Upper lobe of left lung (tissue), 4 donors: ENCODE data around the gene RMRP.

Experiments used
- EP300 ChIP-seq, 4 donors: sonication (generic); formaldehyde crosslinking; IDR thresholded peaks; one replicate each; pipeline ENCODE4 v1.5.1; 2017; ENCODE audit warnings: antibody characterized with exemption in 4 of 4, control low read depth in 2 of 4
- POLR2A ChIP-seq, 4 donors: fragments of 450-650 bp; IDR thresholded peaks; one replicate each; pipeline ENCODE4 v1.5.1; 2016 to 2017; ENCODE audit warnings: antibody characterized with exemption in 4 of 4, mild to moderate bottlenecking in 2 of 4
- TF ChIP-seq, protein P1 (sequence below), 6 experiments: fragments of 450-650 bp in 4 of 6; fragments of 200-600 bp in 2 of 6; sonication (generic) in 2 of 6; IDR thresholded peaks; one replicate each; pipeline ENCODE4 v1.5.1; 2016 to 2019; ENCODE audit warnings: antibody characterized with exemption in 6 of 6

DNA sequence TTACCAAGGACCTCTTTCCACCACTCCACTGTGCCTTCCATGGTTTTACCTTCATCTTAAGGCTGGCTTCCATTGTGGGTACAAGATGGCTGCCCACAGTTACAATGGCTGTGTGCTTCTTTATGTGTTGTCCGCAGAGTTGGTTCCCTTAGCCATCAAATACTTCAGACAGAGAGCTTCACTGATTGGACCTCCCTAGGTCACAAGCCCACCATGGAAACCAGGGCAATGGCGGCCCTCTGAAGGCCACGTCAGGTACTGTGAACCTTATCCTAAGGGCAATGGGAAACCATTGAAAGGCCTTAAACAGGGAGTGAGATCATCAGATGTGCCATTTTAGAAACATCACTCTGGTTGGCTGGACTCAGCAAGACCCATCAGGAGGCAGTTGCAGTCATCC lies 10.1 kb upstream of the RMRP start:
- TF ChIP-seq, protein P1, sequence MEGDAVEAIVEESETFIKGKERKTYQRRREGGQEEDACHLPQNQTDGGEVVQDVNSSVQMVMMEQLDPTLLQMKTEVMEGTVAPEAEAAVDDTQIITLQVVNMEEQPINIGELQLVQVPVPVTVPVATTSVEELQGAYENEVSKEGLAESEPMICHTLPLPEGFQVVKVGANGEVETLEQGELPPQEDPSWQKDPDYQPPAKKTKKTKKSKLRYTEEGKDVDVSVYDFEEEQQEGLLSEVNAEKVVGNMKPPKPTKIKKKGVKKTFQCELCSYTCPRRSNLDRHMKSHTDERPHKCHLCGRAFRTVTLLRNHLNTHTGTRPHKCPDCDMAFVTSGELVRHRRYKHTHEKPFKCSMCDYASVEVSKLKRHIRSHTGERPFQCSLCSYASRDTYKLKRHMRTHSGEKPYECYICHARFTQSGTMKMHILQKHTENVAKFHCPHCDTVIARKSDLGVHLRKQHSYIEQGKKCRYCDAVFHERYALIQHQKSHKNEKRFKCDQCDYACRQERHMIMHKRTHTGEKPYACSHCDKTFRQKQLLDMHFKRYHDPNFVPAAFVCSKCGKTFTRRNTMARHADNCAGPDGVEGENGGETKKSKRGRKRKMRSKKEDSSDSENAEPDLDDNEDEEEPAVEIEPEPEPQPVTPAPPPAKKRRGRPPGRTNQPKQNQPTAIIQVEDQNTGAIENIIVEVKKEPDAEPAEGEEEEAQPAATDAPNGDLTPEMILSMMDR (IDR thresholded peaks at IDR 0.05) = no peak
- TF ChIP-seq EP300 (IDR thresholded peaks at IDR 0.05) (no peak), POLR2A (IDR thresholded peaks at IDR 0.05) (no peak)
